ENCODE measurements around the gene SDK1.

Gene SDK1

DNA sequence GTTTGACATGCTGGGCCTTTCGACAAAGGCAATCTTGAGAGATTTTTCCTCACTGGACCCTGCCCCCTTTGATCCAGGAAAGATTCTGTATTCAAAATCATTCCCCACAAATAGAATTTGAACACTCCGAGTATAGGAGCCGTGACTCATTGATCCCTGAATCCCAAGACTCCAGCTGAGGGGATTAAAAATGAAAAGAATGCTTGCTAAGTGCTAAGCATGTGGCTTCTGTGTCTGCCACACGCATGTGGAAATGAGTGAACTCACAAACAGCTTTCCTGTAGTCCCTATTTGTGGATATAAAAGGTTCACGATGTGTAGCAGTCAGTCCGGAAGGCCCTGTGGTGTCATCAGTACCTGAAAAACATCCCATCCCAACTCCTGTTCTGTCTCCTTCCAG lies 674.3 kb downstream of the SDK1 start:
- no peak for TF ChIP-seq CTCF (IDR thresholded peaks at IDR 0.05; ENCODE audit: extremely low read depth, missing control alignments)
- DNase-seq (ENCODE audit: low spot score), result no peak

DNA sequence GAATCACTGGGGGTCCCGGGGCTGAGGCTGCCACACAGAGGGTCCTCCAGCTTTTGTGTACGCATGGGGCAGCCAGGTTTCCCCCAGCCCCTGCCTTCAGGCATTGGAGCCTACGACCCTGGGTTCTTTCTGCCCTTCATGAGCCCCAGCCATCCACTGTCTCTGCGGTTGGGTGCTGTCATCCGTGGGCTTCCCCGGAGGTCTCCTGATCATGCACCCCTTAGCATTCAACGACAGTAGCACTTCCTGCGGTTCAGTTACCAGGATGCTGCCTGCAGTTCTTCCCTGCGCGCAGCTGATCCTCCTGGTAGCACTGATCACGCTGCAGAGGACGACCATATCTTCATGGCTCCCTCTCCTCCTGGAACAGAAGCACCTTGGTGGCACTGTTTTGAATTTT lies 676.3 kb downstream of the SDK1 start:
- TF ChIP-seq CTCF (IDR thresholded peaks at IDR 0.05; ENCODE audit: extremely low read depth, missing control alignments), result no peak
- DNase-seq (ENCODE audit: low spot score), result no peak

- no peak for DNase-seq (ENCODE audit: low spot score)
- no peak for TF ChIP-seq CTCF (IDR thresholded peaks at IDR 0.05; ENCODE audit: extremely low read depth, missing control alignments)
These were observed 677.8 kb downstream of the SDK1 start for GRCh38 chr7:3978839-3979238.

GRCh38 chr7:3979611-3980299 lies 678.7 kb downstream of the SDK1 start:
- DNase-seq (ENCODE audit: low spot score), result no peak

GRCh38 chr7:3980300-3980643 lies 679.2 kb downstream of the SDK1 start:
- DNase-seq (ENCODE audit: low spot score), result no peak
- no peak for TF ChIP-seq CTCF (IDR thresholded peaks at IDR 0.05; ENCODE audit: extremely low read depth, missing control alignments)

More at GRCh38 chr7:3979611-3980299, 678.7 kb downstream of the SDK1 start:
- TF ChIP-seq CTCF (IDR thresholded peaks at IDR 0.05; ENCODE audit: extremely low read depth, missing control alignments), result no peak

GRCh38 chr7:3981281-3981680 lies 680.2 kb downstream of the SDK1 start:
- no peak for DNase-seq (ENCODE audit: low spot score)
- no peak for TF ChIP-seq CTCF (IDR thresholded peaks at IDR 0.05; ENCODE audit: extremely low read depth, missing control alignments)

- no peak for TF ChIP-seq CTCF (IDR thresholded peaks at IDR 0.05; ENCODE audit: extremely low read depth, missing control alignments)
- no peak for DNase-seq (ENCODE audit: low spot score)
These were observed 683.4 kb downstream of the SDK1 start for GRCh38 chr7:3984456-3984855.

Data from GM20000 (cell line).